Thyroid gland (tissue), 4 donors: Measurements from ENCODE around the gene C10orf95. TPM values are rescaled to one million over a fixed set of nuclear protein-coding genes. Genes with fewer than 3 reads are reported as not detected.

Source experiments
- DNase-seq, 2 donors: peaks; one replicate each; pipeline ENCODE4 v3.0.0-alpha.2; 2019
- H3K27ac ChIP-seq, 3 donors: fragments of 200-600 bp; sonication (generic); 1 replicate in 2 of 3; 2 replicates in 1 of 3; pipeline ENCODE4 v1.5.1; 2016 to 2019; ENCODE audit warnings: mild to moderate bottlenecking in 1 of 3, moderate library complexity in 1 of 3
- H3K27me3 ChIP-seq: fragments of 200-600 bp; sonication (generic); one replicate; pipeline ENCODE4 v1.5.1; 2019
- H3K36me3 ChIP-seq, 2 donors: fragments of 200-600 bp; sonication (generic); one replicate each; pipeline ENCODE4 v1.5.1; 2016 to 2019
- H3K4me1 ChIP-seq, 2 donors: fragments of 200-600 bp; sonication (generic); one replicate each; pipeline ENCODE4 v1.5.1; 2017 to 2019
- H3K4me3 ChIP-seq, 3 donors: fragments of 200-600 bp; sonication (generic); replicated peaks in 1 of 3; 1 replicate in 2 of 3; 2 replicates in 1 of 3; pipeline ENCODE4 v1.5.1; 2016; ENCODE audit warnings: mild to moderate bottlenecking in 1 of 3
- H3K9me3 ChIP-seq: fragments of 200-600 bp; sonication (generic); one replicate; pipeline ENCODE4 v1.5.1; 2017
- CTCF ChIP-seq, 6 experiments: fragments of 200-600 bp in 3 of 6; fragments of 450-650 bp in 3 of 6; sonication (generic) in 3 of 6; IDR thresholded peaks; one replicate each; pipeline ENCODE4 v1.5.1; 2016 to 2019; ENCODE audit warnings: antibody characterized with exemption in 6 of 6, mild to moderate bottlenecking in 2 of 6, inconsistent platforms in 1 of 6, moderate library complexity in 1 of 6
- POLR2A ChIP-seq, 2 donors: fragments of 450-650 bp; IDR thresholded peaks; one replicate each; pipeline ENCODE4 v1.6.1; 2017; ENCODE audit warnings: antibody characterized with exemption in 2 of 2, mild to moderate bottlenecking in 2 of 2, moderate library complexity in 1 of 2
- WGBS, 2 donors: methylation state at CpG; one replicate each; pipeline ENCODE4 v1.1.5; 2017; 5-methylcytosine and 5-hydroxymethylcytosine counted together
- intact Hi-C: fragments of 100-400 bp; cut with DNase I; formaldehyde crosslinking; loops from one replicate; pipeline ENCODE4 v1.15.1; 2023
- total RNA-seq, 4 donors: library from RNA; depleted of rRNA; stranded (reverse); fragments of >200 nt; gene quantifications; one replicate each; pipeline ENCODE4 v1.2.3, GENCODE V29; 2016

C10orf95 gene
- total RNA-seq, 4 donors from 2014 or later, result 1.1 to 2.9 (median 1.8) TPM

GRCh38 chr10:102407425-102408130 is 43.8 kb downstream of the C10orf95 start:
- H3K27ac ChIP-seq, result no peak overlapping the region
- peaks cover 4 to 19% of the 10 kb centered on the region in 2 donors for H3K4me1 ChIP-seq
- H3K36me3 ChIP-seq, result no peaks in the 10 kb centered on the region
- H3K4me3 ChIP-seq, result no peak overlapping the region
- WGBS, 2 donors, result 70 to 90% methylated on average over 9 to 12 of the region's 13 CpGs
- H3K27me3 ChIP-seq, result peaks cover 21% of the 10 kb centered on the region
- intact Hi-C loops, result no loop called here
- TF ChIP-seq POLR2A (IDR thresholded peaks at IDR 0.05) (no peak), CTCF (IDR thresholded peaks at IDR 0.05) (no peak)
- DNase-seq, result no peak
- H3K9me3 ChIP-seq, result no peaks in the 10 kb centered on the region

GRCh38 chr10:102406815-102407214 is 44.5 kb downstream of the C10orf95 start:
- Histone ChIP-seq H3K4me3 (no peak overlapping the region), H3K27ac (no peak overlapping the region), H3K36me3 (peaks cover 0 to 4% of the 10 kb centered on the region in 2 donors), H3K9me3 (no peaks in the 10 kb centered on the region), H3K4me1 (peaks cover 4 to 19% of the 10 kb centered on the region in 2 donors), H3K27me3 (peaks cover 21% of the 10 kb centered on the region)
- TF ChIP-seq CTCF (IDR thresholded peaks at IDR 0.05) (no peak), POLR2A (IDR thresholded peaks at IDR 0.05) (no peak)
- no peak for DNase-seq
- WGBS, 2 donors, result 94 to 100% methylated on average over 2 of the region's 2 CpGs
- intact Hi-C loops, result no loop called here

- Histone ChIP-seq H3K27me3 (peaks cover 16% of the 10 kb centered on the region), H3K4me1 (peaks cover 4 to 15% of the 10 kb centered on the region in 2 donors), H3K4me3 (no peak overlapping the region), H3K9me3 (no peaks in the 10 kb centered on the region), H3K27ac (no peak overlapping the region), H3K36me3 (peaks cover 5 to 11% of the 10 kb centered on the region in 2 donors)
- TF ChIP-seq POLR2A (IDR thresholded peaks at IDR 0.05) (no peak), CTCF (IDR thresholded peaks at IDR 0.05) (no peak)
- intact Hi-C loops, result no loop called here
- no peak for DNase-seq
- WGBS, 2 donors, result 82 to 87% methylated on average over 5 to 6 of the region's 6 CpGs
These were observed 45.7 kb downstream of the C10orf95 start for GRCh38 chr10:102405632-102406031.

GRCh38 chr10:102405108-102405571 is 46.2 kb downstream of the C10orf95 start:
- Histone ChIP-seq H3K9me3 (no peaks in the 10 kb centered on the region), H3K27ac (no peak overlapping the region), H3K36me3 (peaks cover 5 to 11% of the 10 kb centered on the region in 2 donors), H3K27me3 (peaks cover 11% of the 10 kb centered on the region), H3K4me3 (no peak overlapping the region), H3K4me1 (peaks cover 0 to 10% of the 10 kb centered on the region in 2 donors)
- WGBS, 2 donors, result 78 to 90% methylated on average over 14 to 15 of the region's 19 CpGs
- TF ChIP-seq POLR2A (IDR thresholded peaks at IDR 0.05) (no peak), CTCF (IDR thresholded peaks at IDR 0.05) (no peak)
- no peak for DNase-seq
- intact Hi-C loops, result no loop called here

GRCh38 chr10:102404361-102405107 is 46.8 kb downstream of the C10orf95 start:
- TF ChIP-seq POLR2A (IDR thresholded peaks at IDR 0.05) (no peak), CTCF (IDR thresholded peaks at IDR 0.05) (no peak)
- intact Hi-C loops, result loop anchor here (5.0 kb wide), 1 partner anchor 177 kb away; the partner anchor contains the start of gene ELOVL3
- peaks cover 0 to 13% of the 10 kb centered on the region in 2 donors for H3K4me1 ChIP-seq
- peaks cover 5 to 11% of the 10 kb centered on the region in 2 donors for H3K36me3 ChIP-seq
- 89 to 92% methylated on average over 17 of the region's 17 CpGs for WGBS, 2 donors
- peaks cover 8% of the 10 kb centered on the region for H3K27me3 ChIP-seq
- no peak overlapping the region for H3K27ac ChIP-seq
- no peak overlapping the region for H3K4me3 ChIP-seq
- H3K9me3 ChIP-seq, result no peaks in the 10 kb centered on the region
- DNase-seq, result no peak
